IPS-15b (cell line): Measurements from ENCODE around the gene EIF4EBP3.

ENCODE experiments used
- H3K27me3 ChIP-seq: one replicate; pipeline ENCODE4 v1.6.1; 2013; ENCODE audit warnings: low read length; ENCODE audit not compliant: control insufficient read depth, insufficient read depth
- H3K36me3 ChIP-seq: one replicate; pipeline ENCODE4 v1.6.1; 2013; ENCODE audit warnings: low read length; ENCODE audit not compliant: control insufficient read depth, insufficient read depth
- H3K4me1 ChIP-seq: one replicate; pipeline ENCODE4 v1.6.1; 2013; ENCODE audit warnings: mild to moderate bottlenecking, low read length; ENCODE audit not compliant: control insufficient read depth, insufficient read depth
- H3K4me3 ChIP-seq: one replicate; pipeline ENCODE4 v1.5.1; 2013; ENCODE audit warnings: low read depth, low read length
- H3K9ac ChIP-seq: one replicate; pipeline ENCODE4 v1.6.1; 2013; ENCODE audit warnings: low read depth, mild to moderate bottlenecking, low read length
- H3K9me3 ChIP-seq: one replicate; pipeline ENCODE4 v1.6.1; 2013; ENCODE audit warnings: mild to moderate bottlenecking, low read length; ENCODE audit not compliant: control insufficient read depth, insufficient read depth

EIF4EBP3 gene

DNA sequence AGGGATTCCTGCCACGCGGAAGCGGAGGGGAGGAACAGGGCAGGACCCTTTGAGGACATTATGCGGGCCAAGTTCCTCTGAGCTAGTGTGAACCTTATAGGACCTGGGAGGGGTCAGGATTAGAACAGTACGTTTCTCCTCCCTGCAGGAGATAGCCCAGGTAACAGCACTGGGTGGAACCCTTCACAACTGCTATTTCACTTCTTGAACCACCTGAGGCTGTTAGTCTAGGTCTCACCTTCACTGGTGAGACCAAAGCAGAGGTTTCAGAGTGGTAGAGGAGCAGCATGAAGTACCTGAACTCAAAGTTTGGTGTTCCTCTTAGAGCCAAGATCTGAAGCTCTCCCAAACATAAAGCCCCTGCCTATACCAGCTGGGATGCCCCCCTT lies 832 bp downstream of the EIF4EBP3 start:
- H3K27me3 ChIP-seq, result no peaks in the 10 kb centered on the region
- no peaks in the 10 kb centered on the region for H3K9me3 ChIP-seq
- peaks cover 12% of the 10 kb centered on the region for H3K36me3 ChIP-seq
- H3K4me3 ChIP-seq, result peak overlapping the region; percentile 58
- H3K9ac ChIP-seq, result peak overlapping the region; percentile 87
- H3K4me1 ChIP-seq, result peaks cover 12% of the 10 kb centered on the region

DNA sequence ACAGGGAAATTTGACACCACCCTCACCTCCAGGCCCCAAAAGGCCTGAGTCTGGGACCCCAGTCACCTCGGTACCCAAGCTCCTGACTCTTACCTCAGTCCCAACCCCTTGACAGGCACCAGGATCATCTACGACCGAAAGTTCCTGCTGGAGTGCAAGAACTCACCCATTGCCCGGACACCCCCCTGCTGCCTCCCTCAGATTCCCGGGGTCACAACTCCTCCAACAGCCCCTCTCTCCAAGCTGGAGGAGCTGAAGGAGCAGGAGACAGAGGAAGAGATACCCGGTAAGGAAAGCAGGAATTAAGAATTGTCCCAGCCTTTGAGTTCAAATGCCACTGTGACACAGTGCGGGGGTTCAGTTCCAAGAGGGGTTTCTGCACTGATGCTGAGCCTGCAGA lies 1.3 kb downstream of the EIF4EBP3 start:
- H3K27me3 ChIP-seq, result no peaks in the 10 kb centered on the region
- no peaks in the 10 kb centered on the region for H3K9me3 ChIP-seq
- peaks cover 12% of the 10 kb centered on the region for H3K36me3 ChIP-seq
- H3K9ac ChIP-seq, result peak overlapping the region; percentile 87
- H3K4me1 ChIP-seq, result peaks cover 12% of the 10 kb centered on the region
- H3K4me3 ChIP-seq, result peak overlapping the region; percentile 58

DNA sequence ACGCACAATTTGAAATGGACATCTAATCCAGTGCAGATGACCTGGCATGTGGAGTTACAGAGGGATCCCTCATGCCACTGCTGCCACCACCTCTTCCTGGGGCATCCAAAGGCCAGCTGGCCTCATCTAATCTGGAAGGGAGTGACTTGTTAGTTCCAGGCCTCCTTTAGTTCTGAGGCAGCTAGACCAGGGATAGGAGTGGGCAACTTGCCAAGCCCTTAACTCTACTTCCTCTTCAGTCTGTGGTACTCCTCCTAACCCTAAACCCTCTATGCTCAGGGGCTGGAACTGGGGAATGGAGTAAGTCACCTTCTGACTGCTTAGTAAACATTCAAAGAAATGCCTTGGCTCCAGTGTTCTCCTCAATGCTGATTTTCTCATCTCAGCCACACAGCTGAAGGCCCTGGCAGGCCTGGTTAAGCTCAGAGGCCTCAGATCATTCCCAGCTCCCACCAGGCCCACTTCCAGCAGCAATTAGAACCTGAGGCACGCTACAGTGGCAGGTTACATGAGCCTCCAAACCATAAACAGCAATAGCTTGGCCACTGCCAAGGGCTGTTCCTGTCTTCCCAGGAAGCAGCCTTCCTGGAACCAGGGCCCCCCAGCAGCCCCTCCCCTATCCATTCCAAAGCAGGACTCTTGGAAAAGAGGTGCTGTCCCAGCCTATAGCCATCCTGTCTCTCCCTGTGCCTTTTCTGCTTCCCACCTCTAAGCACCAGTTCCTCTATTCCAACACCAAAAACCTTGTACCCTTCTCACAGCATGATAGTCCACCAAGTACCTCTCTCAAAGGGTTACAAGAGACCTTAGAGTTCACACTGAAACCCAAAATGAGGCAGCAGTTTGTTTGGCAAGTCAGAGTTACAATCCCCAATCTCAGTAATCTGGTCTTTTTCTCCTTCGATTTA lies 2.0 kb downstream of the EIF4EBP3 start:
- no peak overlapping the region for H3K9ac ChIP-seq
- peaks cover 12% of the 10 kb centered on the region for H3K36me3 ChIP-seq

DNA sequence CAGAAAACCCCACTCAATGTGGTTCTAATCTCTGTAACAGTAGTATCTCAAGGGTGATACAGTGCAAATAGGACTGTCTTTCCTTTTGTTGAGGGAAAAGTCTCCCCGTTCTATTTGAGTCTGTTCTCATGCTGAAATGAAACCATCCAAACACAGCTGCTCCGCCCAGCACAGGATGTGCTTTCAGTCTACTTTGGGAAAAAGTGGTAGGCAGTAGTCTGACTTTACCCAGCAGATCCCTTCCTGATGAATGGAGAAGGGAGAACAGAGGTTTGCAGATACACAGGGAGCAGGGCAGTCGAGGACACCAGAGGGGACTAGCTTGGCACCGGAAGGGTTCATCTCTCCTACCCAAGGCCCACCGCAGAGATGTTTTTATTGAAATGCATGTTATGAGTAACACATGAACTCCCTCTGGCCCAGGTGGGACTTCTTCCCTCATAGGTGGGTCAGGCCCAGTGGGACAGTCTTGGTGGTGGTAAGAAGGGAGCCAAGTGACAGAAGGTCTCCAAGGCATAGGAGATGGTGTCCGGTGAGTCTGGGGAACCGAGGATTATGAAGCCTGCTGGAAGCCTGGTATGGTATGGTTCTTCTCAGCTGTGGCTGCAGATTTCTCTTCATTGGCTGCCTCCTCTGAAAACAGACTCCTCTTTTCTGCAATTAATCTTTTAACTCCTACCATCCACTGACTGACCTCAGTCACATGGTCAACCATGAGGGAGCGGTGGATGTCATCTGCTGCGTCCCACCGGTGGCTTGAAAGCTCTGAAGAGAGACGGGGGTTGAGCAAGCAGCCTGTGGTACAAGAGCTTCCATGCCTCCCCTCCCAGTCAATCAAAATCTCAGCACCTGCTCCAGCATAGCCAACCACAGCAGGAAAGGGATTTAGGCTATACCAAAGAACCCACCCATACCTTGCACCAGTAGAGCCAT lies 3.0 kb downstream of the EIF4EBP3 start:
- Histone ChIP-seq H3K9me3 (no peaks in the 10 kb centered on the region), H3K36me3 (peaks cover 12% of the 10 kb centered on the region), H3K4me3 (no peak overlapping the region), H3K4me1 (peaks cover 12% of the 10 kb centered on the region), H3K27me3 (no peaks in the 10 kb centered on the region), H3K9ac (no peak overlapping the region)

More for the DNA sequence above, 2.0 kb downstream of the EIF4EBP3 start:
- Histone ChIP-seq H3K4me3 (no peak overlapping the region), H3K9me3 (no peaks in the 10 kb centered on the region), H3K27me3 (no peaks in the 10 kb centered on the region), H3K4me1 (peaks cover 12% of the 10 kb centered on the region)

DNA sequence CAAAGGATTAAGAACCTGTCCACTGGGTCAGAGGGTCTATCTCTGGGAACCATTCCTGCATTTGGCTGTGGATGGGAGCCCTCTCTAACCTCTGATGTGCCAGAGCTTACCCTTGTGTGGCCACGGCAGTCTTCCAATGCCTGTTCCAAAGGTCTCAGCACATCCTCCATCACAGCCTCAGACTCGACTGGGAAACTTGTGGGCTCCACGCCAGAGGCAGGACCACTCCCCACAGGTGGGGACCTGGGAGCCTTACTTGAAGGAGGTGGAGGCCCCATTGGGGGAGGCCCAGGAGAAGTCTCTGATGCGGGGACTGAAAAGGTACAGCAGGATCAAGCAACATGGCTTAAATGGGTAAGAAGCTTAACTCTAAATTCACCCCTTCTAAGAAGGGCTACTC lies 4.4 kb downstream of the EIF4EBP3 start:
- Histone ChIP-seq H3K27me3 (no peaks in the 10 kb centered on the region), H3K9me3 (no peaks in the 10 kb centered on the region), H3K4me3 (no peak overlapping the region), H3K4me1 (peaks cover 12% of the 10 kb centered on the region), H3K36me3 (peaks cover 12% of the 10 kb centered on the region), H3K9ac (no peak overlapping the region)

DNA sequence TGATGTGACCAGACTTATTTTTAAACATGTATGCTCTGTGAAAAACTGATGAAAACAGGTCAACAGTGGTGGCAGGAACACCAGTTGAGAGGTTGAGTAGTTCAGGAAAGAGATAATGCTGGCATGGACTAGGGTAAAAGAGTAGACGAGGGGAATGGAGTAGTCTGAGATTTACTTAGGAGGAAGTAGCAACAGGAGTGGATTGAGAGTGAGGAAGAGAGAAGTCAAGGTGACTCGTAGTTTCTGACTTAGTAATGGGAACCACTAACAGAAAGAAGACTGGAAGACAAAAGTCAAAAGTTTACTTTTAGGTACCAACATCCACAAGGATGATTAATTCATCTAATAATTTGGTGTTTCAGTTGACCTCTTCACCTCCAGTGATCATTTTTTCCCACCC lies 6.2 kb downstream of the EIF4EBP3 start:
- Histone ChIP-seq H3K9me3 (no peaks in the 10 kb centered on the region), H3K4me3 (no peak overlapping the region), H3K36me3 (peaks cover 12% of the 10 kb centered on the region), H3K4me1 (peaks cover 12% of the 10 kb centered on the region), H3K27me3 (no peaks in the 10 kb centered on the region), H3K9ac (no peak overlapping the region)

DNA sequence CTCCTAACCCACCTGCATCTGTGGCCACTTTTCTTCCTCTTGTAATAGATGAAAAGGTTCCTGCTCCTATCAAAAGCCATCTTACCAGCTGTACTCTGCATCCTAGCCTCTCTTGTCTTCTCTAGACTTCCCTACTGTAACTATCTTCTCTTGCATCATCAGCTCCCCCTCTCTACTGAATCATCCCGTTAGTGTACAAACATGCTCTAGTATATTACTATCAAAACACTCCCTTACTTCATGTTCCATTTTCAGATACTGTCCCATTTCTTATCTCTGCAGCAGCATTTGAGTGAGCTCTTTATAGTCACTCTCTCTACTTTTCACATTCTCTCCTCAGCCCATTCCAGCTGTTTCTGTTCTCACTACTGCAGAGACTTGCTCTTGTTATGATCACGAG lies 7.0 kb downstream of the EIF4EBP3 start:
- no peak overlapping the region for H3K9ac ChIP-seq
- no peaks in the 10 kb centered on the region for H3K9me3 ChIP-seq
- peaks cover 6% of the 10 kb centered on the region for H3K4me1 ChIP-seq
- H3K36me3 ChIP-seq, result peaks cover 9% of the 10 kb centered on the region
- no peak overlapping the region for H3K4me3 ChIP-seq
- H3K27me3 ChIP-seq, result no peaks in the 10 kb centered on the region

DNA sequence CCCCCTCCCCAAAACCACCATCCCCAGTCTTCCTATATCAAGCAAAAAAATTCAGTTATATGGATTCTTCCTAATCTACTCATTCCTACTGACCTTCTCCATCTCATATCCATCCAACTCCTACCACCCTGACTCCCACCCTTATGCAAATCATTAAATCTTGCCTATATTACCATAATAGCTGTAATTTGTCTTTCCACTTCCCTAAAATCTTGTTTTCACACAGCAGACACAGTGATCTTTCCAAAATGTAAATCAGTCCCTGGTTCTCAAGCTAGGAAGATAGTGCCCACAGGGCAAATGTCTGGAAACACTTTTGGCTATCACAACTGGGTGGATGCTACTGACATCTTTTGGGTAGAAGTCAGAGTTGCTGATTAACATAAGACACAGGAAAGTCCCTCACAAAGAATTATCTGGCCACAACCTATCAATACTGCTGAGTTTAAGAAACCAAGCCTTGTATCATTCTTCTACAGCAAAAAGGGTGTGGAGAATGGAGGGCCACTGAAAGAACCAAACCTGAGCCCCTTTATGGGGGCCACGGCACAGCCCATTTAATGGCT lies 8.4 kb downstream of the EIF4EBP3 start:
- Histone ChIP-seq H3K4me3 (peak overlapping the region; percentile 87), H3K4me1 (peaks cover 6% of the 10 kb centered on the region), H3K27me3 (no peaks in the 10 kb centered on the region), H3K36me3 (peaks cover 4% of the 10 kb centered on the region), H3K9ac (peak overlapping the region; percentile 92), H3K9me3 (no peaks in the 10 kb centered on the region)

DNA sequence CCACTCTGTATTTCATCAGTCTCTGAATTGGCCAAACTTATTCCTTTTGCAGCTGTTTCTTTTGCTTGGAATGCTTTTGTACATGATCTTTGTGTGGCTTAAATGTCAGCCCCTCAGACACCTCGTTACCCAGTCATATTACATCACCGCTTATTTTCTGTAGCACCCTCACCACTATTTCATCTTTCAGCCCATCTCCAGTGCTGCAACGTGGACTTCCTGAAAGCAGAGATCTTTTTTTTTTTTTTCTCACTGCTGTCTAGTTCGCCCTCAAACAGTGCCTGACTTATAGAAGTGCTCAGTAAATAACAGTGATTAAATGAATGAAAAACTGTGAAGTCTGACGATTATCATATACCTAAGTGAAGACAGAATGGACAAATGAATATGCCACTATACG lies 9.0 kb downstream of the EIF4EBP3 start:
- Histone ChIP-seq H3K4me1 (peaks cover 6% of the 10 kb centered on the region), H3K9me3 (no peaks in the 10 kb centered on the region), H3K36me3 (peaks cover 4% of the 10 kb centered on the region), H3K9ac (peak overlapping the region; percentile 92), H3K27me3 (no peaks in the 10 kb centered on the region), H3K4me3 (peak overlapping the region; percentile 87)

DNA sequence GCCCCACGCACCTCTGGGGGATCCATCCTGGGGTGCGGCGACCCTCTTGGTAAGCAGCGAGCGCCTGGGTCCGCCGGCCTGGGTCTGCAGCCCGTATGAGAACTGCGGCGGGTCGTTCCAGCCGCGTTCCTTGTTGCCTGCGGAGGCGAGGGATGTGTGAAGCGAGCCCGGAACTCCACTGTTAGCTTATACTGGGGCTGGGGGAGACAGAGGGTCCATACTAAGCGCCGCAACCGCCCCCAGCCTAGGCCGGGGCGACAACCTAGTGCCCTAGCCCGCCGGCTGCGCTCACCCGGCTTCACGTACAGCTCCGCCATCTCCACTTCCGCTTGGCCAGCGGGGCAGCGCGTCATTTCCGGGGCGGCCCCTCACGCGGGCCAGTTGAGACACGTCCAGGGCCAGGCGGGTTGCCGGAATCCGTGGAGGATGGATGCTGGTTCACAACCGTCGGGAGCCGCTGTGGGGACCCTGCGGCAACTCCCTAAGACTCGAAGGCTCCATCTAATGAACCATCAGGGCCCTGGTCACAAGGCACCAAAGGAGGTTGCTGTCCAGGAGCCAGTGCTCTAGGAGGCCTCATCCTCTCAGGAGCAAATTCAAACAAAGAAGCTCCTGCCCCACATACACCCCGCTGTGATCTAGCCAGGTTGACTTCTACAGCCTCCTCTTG lies 9.8 kb downstream of the EIF4EBP3 start, which contains the start of gene SRA1:
Gene SRA1, minus strand, starts transcription at position 338 of the 670 bp plus-strand sequence. Its CDS starts 21 bp downstream, at position 317.
- Histone ChIP-seq H3K9me3 (no peaks in the 10 kb centered on the region), H3K27me3 (no peaks in the 10 kb centered on the region), H3K4me1 (peaks cover 6% of the 10 kb centered on the region), H3K4me3 (peak within 1 kb of the TSS; percentile 87), H3K36me3 (no peaks in the 10 kb centered on the region), H3K9ac (peak within 1 kb of the TSS; percentile 92)

DNA sequence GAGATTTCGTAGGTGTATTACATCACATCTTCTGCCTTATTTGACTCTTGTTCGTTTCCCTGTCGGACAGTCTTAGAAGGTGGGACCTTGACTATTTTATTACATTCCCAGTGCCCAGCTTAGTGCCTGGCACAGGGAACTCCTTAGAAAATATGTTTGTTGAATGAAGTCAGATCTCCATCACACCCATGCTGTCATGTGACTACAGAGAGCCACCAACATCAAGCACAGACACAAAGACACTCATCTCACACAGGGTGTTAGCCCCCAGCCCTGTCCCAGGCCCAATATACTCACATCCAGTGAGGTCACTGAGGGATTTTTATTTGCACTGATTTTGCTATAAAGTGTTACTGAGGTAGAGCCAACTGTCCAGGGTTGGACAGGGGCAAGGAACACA lies 10.5 kb downstream of the EIF4EBP3 start:
- Histone ChIP-seq H3K4me1 (peaks cover 6% of the 10 kb centered on the region), H3K27me3 (no peaks in the 10 kb centered on the region), H3K4me3 (peak overlapping the region; percentile 87), H3K36me3 (no peaks in the 10 kb centered on the region), H3K9me3 (no peaks in the 10 kb centered on the region), H3K9ac (no peak overlapping the region)
